Effector CD8-positive, alpha-beta T cell (primary cell): ENCODE results near the gene CPE.
"Not testable (repeated sequence)": the region's sequence is repeated elsewhere in the genome, so short reads cannot be mapped to it uniquely, and the experiment has no call there.

Experiments used
- DNase-seq: peaks from one replicate; lab custom pipeline; 2025; lab: John Stamatoyannopoulos, UW

The CPE gene

GRCh38 chr4:165403637-165404036 lies 24.8 kb downstream of the CPE start:
- no peak for DNase-seq

- no peak for DNase-seq
These were observed 25.3 kb downstream of the CPE start for GRCh38 chr4:165404080-165404479.

- DNase-seq = no peak
These were observed 25.9 kb downstream of the CPE start for GRCh38 chr4:165404696-165405095.

- DNase-seq = no peak
These were observed 31.4 kb downstream of the CPE start for GRCh38 chr4:165410214-165410613.

- no peak for DNase-seq
These were observed 37.1 kb downstream of the CPE start for GRCh38 chr4:165415910-165416309.

GRCh38 chr4:165418073-165418472 lies 39.3 kb downstream of the CPE start:
- DNase-seq = no peak

- no peak for DNase-seq
These were observed 46.8 kb downstream of the CPE start for GRCh38 chr4:165425629-165426028.

- no peak for DNase-seq
These were observed 47.5 kb downstream of the CPE start for GRCh38 chr4:165426331-165426730.

GRCh38 chr4:165426823-165427222 lies 48.0 kb downstream of the CPE start:
- no peak for DNase-seq

- DNase-seq = no peak
These were observed 50.1 kb downstream of the CPE start for GRCh38 chr4:165428957-165429356.

GRCh38 chr4:165433529-165433928 lies 54.7 kb downstream of the CPE start:
- no peak for DNase-seq

- DNase-seq = no peak
These were observed 58.9 kb downstream of the CPE start for GRCh38 chr4:165437691-165438090.

GRCh38 chr4:165439344-165439743 lies 60.5 kb downstream of the CPE start:
- DNase-seq = no peak

- DNase-seq = no peak
These were observed 61.2 kb downstream of the CPE start for GRCh38 chr4:165439981-165440380.

- no peak for DNase-seq
These were observed 61.8 kb downstream of the CPE start for GRCh38 chr4:165440415-165441158.

GRCh38 chr4:165443276-165443675 lies 64.5 kb downstream of the CPE start:
- no peak for DNase-seq

GRCh38 chr4:165448700-165449099 lies 69.9 kb downstream of the CPE start:
- no peak for DNase-seq

- no peak for DNase-seq
These were observed 70.5 kb downstream of the CPE start for GRCh38 chr4:165449333-165449732.

- DNase-seq = no peak
These were observed 72.1 kb downstream of the CPE start for GRCh38 chr4:165450871-165451270.

- DNase-seq = not testable (repeated sequence)
These were observed 74.3 kb downstream of the CPE start for GRCh38 chr4:165453140-165453539.

GRCh38 chr4:165454426-165454825 lies 75.6 kb downstream of the CPE start:
- DNase-seq = no peak

GRCh38 chr4:165457793-165458192 lies 79.0 kb downstream of the CPE start:
- no peak for DNase-seq

GRCh38 chr4:165458471-165458870 lies 79.7 kb downstream of the CPE start:
- no peak for DNase-seq

GRCh38 chr4:165461159-165461821 lies 82.5 kb downstream of the CPE start:
- no peak for DNase-seq
